Measurements from ENCODE around the gene STAP1.

STAP1 gene

GRCh38 chr4:67556436-67556835 lies 2.1 kb upstream of the STAP1 start:
- TF ChIP-seq POLR2AphosphoS5 (IDR thresholded peaks at IDR 0.05; ENCODE audit: low read depth, low read length) (no peak), REST (IDR thresholded peaks at IDR 0.05; ENCODE audit: insufficient read depth in 1 of 2, low read depth in 2 of 2, low read length in 2 of 2) (no peak), TAF1 (IDR thresholded peaks at IDR 0.05; ENCODE audit: borderline replicate concordance, insufficient read depth, low read length) (no peak), SIN3A (IDR thresholded peaks at IDR 0.05; ENCODE audit: borderline replicate concordance, insufficient read depth, low read length) (no peak), FOXP2 (optimal IDR thresholded peaks at IDR 0.05; ENCODE audit: borderline replicate concordance, extremely low read depth, extremely low read length, insufficient read depth) (no peak)

- TF ChIP-seq POLR2AphosphoS5 (IDR thresholded peaks at IDR 0.05; ENCODE audit: low read depth, low read length) (no peak), REST (IDR thresholded peaks at IDR 0.05; ENCODE audit: insufficient read depth in 1 of 2, low read depth in 2 of 2, low read length in 2 of 2) (no peak), SIN3A (IDR thresholded peaks at IDR 0.05; ENCODE audit: borderline replicate concordance, insufficient read depth, low read length) (no peak), TAF1 (IDR thresholded peaks at IDR 0.05; ENCODE audit: borderline replicate concordance, insufficient read depth, low read length) (no peak), FOXP2 (optimal IDR thresholded peaks at IDR 0.05; ENCODE audit: borderline replicate concordance, extremely low read depth, extremely low read length, insufficient read depth) (no peak)
Observed at GRCh38 chr4:67565284-67565683, 6.8 kb downstream of the STAP1 start.

GRCh38 chr4:67566335-67566734 lies 7.8 kb downstream of the STAP1 start:
- TF ChIP-seq TAF1 (IDR thresholded peaks at IDR 0.05; ENCODE audit: borderline replicate concordance, insufficient read depth, low read length), result no peak
- no peak for TF ChIP-seq POLR2AphosphoS5 (IDR thresholded peaks at IDR 0.05; ENCODE audit: low read depth, low read length)
- TF ChIP-seq FOXP2 (optimal IDR thresholded peaks at IDR 0.05; ENCODE audit: borderline replicate concordance, extremely low read depth, extremely low read length, insufficient read depth), result no peak
- TF ChIP-seq SIN3A (IDR thresholded peaks at IDR 0.05; ENCODE audit: borderline replicate concordance, insufficient read depth, low read length), result no peak
- no peak for TF ChIP-seq REST (IDR thresholded peaks at IDR 0.05; ENCODE audit: insufficient read depth in 1 of 2, low read depth in 2 of 2, low read length in 2 of 2)

GRCh38 chr4:67568820-67569219 lies 10.3 kb downstream of the STAP1 start:
- TF ChIP-seq SIN3A (IDR thresholded peaks at IDR 0.05; ENCODE audit: borderline replicate concordance, insufficient read depth, low read length), result no peak
- TF ChIP-seq TAF1 (IDR thresholded peaks at IDR 0.05; ENCODE audit: borderline replicate concordance, insufficient read depth, low read length), result no peak
- TF ChIP-seq REST (IDR thresholded peaks at IDR 0.05; ENCODE audit: insufficient read depth in 1 of 2, low read depth in 2 of 2, low read length in 2 of 2), result no peak
- no peak for TF ChIP-seq FOXP2 (optimal IDR thresholded peaks at IDR 0.05; ENCODE audit: borderline replicate concordance, extremely low read depth, extremely low read length, insufficient read depth)
- TF ChIP-seq POLR2AphosphoS5 (IDR thresholded peaks at IDR 0.05; ENCODE audit: low read depth, low read length), result no peak

- TF ChIP-seq TAF1 (IDR thresholded peaks at IDR 0.05; ENCODE audit: borderline replicate concordance, insufficient read depth, low read length) (no peak), SIN3A (IDR thresholded peaks at IDR 0.05; ENCODE audit: borderline replicate concordance, insufficient read depth, low read length) (no peak), FOXP2 (optimal IDR thresholded peaks at IDR 0.05; ENCODE audit: borderline replicate concordance, extremely low read depth, extremely low read length, insufficient read depth) (no peak), POLR2AphosphoS5 (IDR thresholded peaks at IDR 0.05; ENCODE audit: low read depth, low read length) (no peak), REST (IDR thresholded peaks at IDR 0.05; ENCODE audit: insufficient read depth in 1 of 2, low read depth in 2 of 2, low read length in 2 of 2) (no peak)
Observed at GRCh38 chr4:67570537-67570936, 12.0 kb downstream of the STAP1 start.

Measured in PFSK-1 (cell line).